ENCODE measurements around the gene KCNQ4.

The KCNQ4 gene

GRCh38 chr1:40776236-40777072, 7.1 kb upstream of the KCNQ4 start:
- DNase-seq (ENCODE audit: low read depth in 2 of 2) = no peak

GRCh38 chr1:40777224-40777970, 6.2 kb upstream of the KCNQ4 start:
- no peak for DNase-seq (ENCODE audit: low read depth in 2 of 2)

GRCh38 chr1:40780678-40781607, 2.6 kb upstream of the KCNQ4 start:
- DNase-seq (ENCODE audit: low read depth in 2 of 2) = no peak

- no peak for DNase-seq (ENCODE audit: low read depth in 2 of 2)
These were observed 2.0 kb upstream of the KCNQ4 start for GRCh38 chr1:40781608-40781971.

GRCh38 chr1:40782371-40782956, 1.1 kb upstream of the KCNQ4 start:
- no peak for DNase-seq (ENCODE audit: low read depth in 2 of 2)

- no peak for DNase-seq (ENCODE audit: low read depth in 2 of 2)
These were observed 669 bp downstream of the KCNQ4 start for GRCh38 chr1:40784141-40784770.

GRCh38 chr1:40784771-40785151, 1.2 kb downstream of the KCNQ4 start:
- no peak for DNase-seq (ENCODE audit: low read depth in 2 of 2)

GRCh38 chr1:40785446-40785845, 1.9 kb downstream of the KCNQ4 start:
- no peak for DNase-seq (ENCODE audit: low read depth in 2 of 2)

- no peak for DNase-seq (ENCODE audit: low read depth in 2 of 2)
These were observed 2.8 kb downstream of the KCNQ4 start for GRCh38 chr1:40786171-40786994.

- DNase-seq (ENCODE audit: low read depth in 2 of 2) = no peak
These were observed 3.6 kb downstream of the KCNQ4 start for GRCh38 chr1:40786995-40787705.

GRCh38 chr1:40787737-40788560, 4.4 kb downstream of the KCNQ4 start:
- DNase-seq (ENCODE audit: low read depth in 2 of 2) = no peak

GRCh38 chr1:40788561-40789341, 5.2 kb downstream of the KCNQ4 start:
- DNase-seq (ENCODE audit: low read depth in 2 of 2) = no peak

GRCh38 chr1:40789342-40789598, 5.7 kb downstream of the KCNQ4 start:
- DNase-seq (ENCODE audit: low read depth in 2 of 2) = no peak

- DNase-seq (ENCODE audit: low read depth in 2 of 2) = no peak
These were observed 6.3 kb downstream of the KCNQ4 start for GRCh38 chr1:40789661-40790430.

GRCh38 chr1:40792036-40792435, 8.4 kb downstream of the KCNQ4 start:
- DNase-seq (ENCODE audit: low read depth in 2 of 2) = no peak

- DNase-seq (ENCODE audit: low read depth in 2 of 2) = no peak
These were observed 10.0 kb downstream of the KCNQ4 start for GRCh38 chr1:40793617-40794016.

- DNase-seq (ENCODE audit: low read depth in 2 of 2) = no peak
These were observed 10.5 kb downstream of the KCNQ4 start for GRCh38 chr1:40794048-40794447.
